K562 (cell line): Measurements from ENCODE around the gene TMTC4. TPM values are rescaled to one million over a fixed set of nuclear protein-coding genes. Genes with fewer than 3 reads are reported as not detected.

Source experiments
- ATAC-seq: fragments of 200-7000 bp; cut with Tn5 transposase; 3 replicates; pipeline ENCODE4 v1.9.1; 2020; ENCODE audit warnings: moderate library complexity
- BruUV-seq: library from RNA; stranded (reverse); fragments of 400-500 nt; replicated peaks from 2 replicates; lab custom pipeline; 2021; lab: Mats Ljungman, UMichigan
- CTCF ChIA-PET: fragments of 300-600 bp; formaldehyde crosslinking; extraction: SDS; loops from one replicate; lab custom pipeline; 2021; ENCODE audit warnings: low intra/inter-chr PET ratio; lab: Yijun Ruan, JAX
- POLR2A ChIA-PET: fragments of 300-600, 350-650 bp; sonication (Branson Sonifier 250); formaldehyde crosslinking; extraction: SDS; loops from one replicate; lab custom pipeline; 2021; ENCODE audit warnings: antibody characterized with exemption, inconsistent platforms; lab: Yijun Ruan, JAX
- DNase-seq, 4 experiments: peaks; one replicate each; pipeline versions ENCODE4 v3.0.0 to v3.0.0-alpha.2; 2011 to 2018; ENCODE audit warnings: low spot score in 3 of 4, mixed read lengths in 3 of 4; ENCODE audit errors: extremely low read depth in 1 of 4
- FAIRE-seq: peaks from 2 replicates; lab custom pipeline; 2011; peaks lifted over from hg19 to GRCh38; lab: Jason Lieb, UNC
- H2AFZ ChIP-seq: 2 replicates; pipeline ENCODE4 v1.6.0; 2011; ENCODE audit warnings: low read depth, low read length, control low read depth, inconsistent platforms
- H3K27ac ChIP-seq: fragments of 200-600 bp; 3 replicates; pipeline ENCODE4 v1.8.0; 2011; ENCODE audit warnings: low read depth, mild to moderate bottlenecking, control low read depth, inconsistent platforms, low read length, moderate library complexity, mixed read lengths; ENCODE audit errors: extremely low read depth
- H3K27me3 ChIP-seq, 2 experiments: fragments of 300-600 bp in 1 of 2; 2 replicates in 1 of 2; 3 replicates in 1 of 2; pipeline versions ENCODE4 v1.6.0 to v1.8.0; 2011; ENCODE audit warnings: inconsistent platforms in 2 of 2, low read length in 2 of 2, mild to moderate bottlenecking in 1 of 2, mixed read lengths in 1 of 2, moderate library complexity in 1 of 2; ENCODE audit not compliant: control insufficient read depth in 2 of 2, insufficient read depth in 2 of 2
- H3K36me3 ChIP-seq: fragments of 300-600 bp; 3 replicates; pipeline ENCODE4 v1.8.0; 2011; ENCODE audit warnings: mild to moderate bottlenecking, low read length, inconsistent platforms; ENCODE audit not compliant: control insufficient read depth, insufficient read depth
- H3K4me1 ChIP-seq, 2 experiments: fragments of 200-600 bp in 1 of 2; replicated peaks in 1 of 2; 2 replicates in 1 of 2; 3 replicates in 1 of 2; pipeline versions ENCODE4 v1.5.1 to v1.8.0; 2011; ENCODE audit warnings: inconsistent platforms in 2 of 2, low read length in 2 of 2, mild to moderate bottlenecking in 1 of 2, mixed read lengths in 1 of 2, moderate library complexity in 1 of 2; ENCODE audit not compliant: control insufficient read depth in 2 of 2, insufficient read depth in 2 of 2
- H3K4me2 ChIP-seq: 2 replicates; pipeline ENCODE4 v1.6.1; 2011; ENCODE audit warnings: low read length, control low read depth, inconsistent platforms, mixed read lengths; ENCODE audit not compliant: insufficient read depth
- H3K4me3 ChIP-seq: fragments of 200-600 bp; sonication (generic), shearing (Covaris generic); 2 replicates; pipeline ENCODE4 v1.5.1; 2016; ENCODE audit warnings: control low read depth, inconsistent platforms
- H3K79me2 ChIP-seq: fragments of 200-600 bp; 3 replicates; pipeline ENCODE4 v1.8.0; 2011; ENCODE audit warnings: low read length, inconsistent platforms; ENCODE audit not compliant: control insufficient read depth, insufficient read depth
- H3K9ac ChIP-seq, 2 experiments: 2 replicates each; pipeline versions ENCODE4 v1.6.0 to v1.6.1; 2011; ENCODE audit warnings: low read depth in 2 of 2, low read length in 2 of 2, control low read depth in 1 of 2, inconsistent platforms in 1 of 2, mild to moderate bottlenecking in 1 of 2, mixed read lengths in 1 of 2; ENCODE audit not compliant: insufficient read depth in 1 of 2
- H3K9me1 ChIP-seq: one replicate; pipeline ENCODE4 v1.6.0; 2011; ENCODE audit warnings: inconsistent platforms, mild to moderate bottlenecking, low read length, moderate library complexity; ENCODE audit not compliant: control insufficient read depth, insufficient read depth
- H3K9me3 ChIP-seq: replicated peaks from 2 replicates; pipeline ENCODE4 v1.5.1; 2011; ENCODE audit warnings: low read depth, low read length, inconsistent platforms; ENCODE audit not compliant: control insufficient read depth, insufficient read depth
- H4K20me1 ChIP-seq: replicated peaks from 2 replicates; pipeline ENCODE4 v1.6.1; 2011; ENCODE audit warnings: low read length, inconsistent platforms, mixed read lengths; ENCODE audit not compliant: control insufficient read depth, insufficient read depth
- C11orf30 ChIP-seq: fragments of 450-650 bp; IDR thresholded peaks from 2 replicates; pipeline ENCODE4 v1.6.1; 2016; ENCODE audit warnings: low read depth, mild to moderate bottlenecking
- MAFF ChIP-seq: IDR thresholded peaks from 2 replicates; pipeline ENCODE4 v1.6.1; 2012; ENCODE audit warnings: low read length, improper control_type of control experiment
- MAFG ChIP-seq: fragments of 450-650 bp; conservative IDR thresholded peaks from 2 replicates; pipeline ENCODE4 v1.6.1; 2016; ENCODE audit warnings: missing genetic modification characterization, missing compliant biosample characterization
- MAFK ChIP-seq: IDR thresholded peaks from 2 replicates; pipeline ENCODE4 v1.6.1; 2011; ENCODE audit warnings: low read length, improper control_type of control experiment
- RBM34 ChIP-seq: fragments of 200-400 bp; formaldehyde crosslinking; IDR thresholded peaks from 2 replicates; pipeline ENCODE4 v1.6.1; 2018; ENCODE audit warnings: low read length, borderline replicate concordance; ENCODE audit not compliant: insufficient read depth
- SUPT5H ChIP-seq: fragments of 450-650 bp; IDR thresholded peaks from 2 replicates; pipeline ENCODE4 v1.6.1; 2016
- ZNF316 ChIP-seq: fragments of 450-650 bp; IDR thresholded peaks from 2 replicates; pipeline ENCODE4 v1.6.1; 2016
- WGBS: fragments of 100-300 bp; shearing (Covaris generic); methylation state at CpG from one replicate; pipeline ENCODE4 v1.1.6; 2016; ENCODE audit warnings: low coverage, mixed read lengths; ENCODE audit not compliant: insufficient coverage; ENCODE audit errors: missing lambda C conversion rate; 5-methylcytosine and 5-hydroxymethylcytosine counted together
- in situ Hi-C: fragments of 300-500 bp; cut with MboI; formaldehyde crosslinking; loops from 4 replicates; pipeline ENCODE4 v1.15.0; 2018; ENCODE audit warnings: inconsistent platforms, mixed read lengths
- intact Hi-C: fragments of 100-400 bp; cut with micrococcal nuclease; formaldehyde crosslinking; loops from 2 replicates; pipeline ENCODE4 v1.14.2; 2022
- polyA plus RNA-seq, 8 experiments: library from polyadenylated mRNA; depleted of rRNA in 4 of 8; stranded (reverse) in 5 of 8; unstranded in 3 of 8; fragments of >200 nt; fragmentation: Nextera tagmentation in 2 of 8; fragmentation: Illumina TruSeq in 1 of 8; extraction: Ambion mirVana in 2 of 8; extraction: Trizol in 1 of 8; gene quantifications; 2 replicates each; pipeline versions ENCODE4 v1.2.1 to v1.2.3, GENCODE V29; 2011 to 2014; ENCODE audit warnings: inconsistent platforms in 1 of 8, missing spikeins in 1 of 8
- total RNA-seq, 7 experiments: library from RNA; depleted of rRNA in 6 of 7; stranded (reverse); fragments of >200 nt in 6 of 7; fragmentation: Illumina TruSeq in 2 of 7; extraction: Trizol in 2 of 7; gene quantifications; 2 replicates each; pipeline versions ENCODE4 v1.2.1 to v1.2.3, GENCODE V29; 2011 to 2021; ENCODE audit warnings: low replicate concordance in 1 of 7
- TF ChIP-seq, protein P1 (sequence below), 2 experiments: fragments of 450-650 bp; IDR thresholded peaks; 2 replicates each; pipeline ENCODE4 v1.6.1; 2016

Gene TMTC4
- total and polyA plus RNA-seq, 9 of the 15 experiments (the other 6 are each of a cell fraction or from before 2014, with no cell fraction given) = 3.5 to 16.7 (median 11.8) TPM

DNA sequence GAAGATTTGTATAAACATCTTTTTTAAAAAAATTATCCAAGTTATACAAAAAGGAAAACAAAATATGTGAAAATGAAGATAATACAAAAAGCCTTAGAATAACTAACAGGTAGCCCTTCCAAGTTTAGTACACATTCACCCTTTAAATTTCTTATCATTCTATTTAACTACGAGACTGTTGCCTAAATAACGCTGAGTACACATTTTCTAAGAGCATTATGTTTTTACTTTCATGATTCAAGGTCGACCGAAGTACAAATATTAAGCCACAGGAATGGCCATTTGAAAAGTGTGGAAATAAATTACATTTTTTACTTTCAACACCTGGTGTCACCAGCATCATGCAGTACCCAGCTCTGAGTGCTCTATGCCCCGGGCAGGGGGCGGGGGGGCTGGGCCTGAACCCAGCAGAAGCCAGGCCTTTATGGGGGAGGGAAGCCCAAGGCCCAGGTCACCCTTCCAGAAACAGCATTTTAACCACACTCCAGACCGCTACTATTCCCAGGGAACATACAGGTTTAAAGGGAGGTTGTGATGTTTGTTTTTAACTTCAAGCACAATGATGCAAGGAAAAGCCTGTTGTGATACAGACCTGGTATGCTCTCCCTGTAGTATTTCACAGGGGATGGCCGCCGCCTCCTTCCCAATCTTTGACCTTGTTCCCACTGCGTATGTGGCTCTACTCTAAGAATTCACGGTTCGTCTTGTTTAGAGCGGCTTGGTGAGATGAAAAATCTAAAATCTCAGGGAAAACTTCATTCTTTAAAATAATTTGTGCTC, 110.0 kb downstream of the TMTC4 start:
- Histone ChIP-seq H2AFZ (no peak overlapping the region), H3K9ac (no peak overlapping the region), H3K27me3 (peaks cover 3 to 40% of the 10 kb centered on the region in 2 experiments; a peak in 3 of 5 replicates), H3K9me1 (no peaks in the 10 kb centered on the region), H3K79me2 (no peaks in the 10 kb centered on the region), H3K36me3 (no peaks in the 10 kb centered on the region), H4K20me1 (no peaks in the 10 kb centered on the region), H3K9me3 (no peaks in the 10 kb centered on the region; the same call in 1 of the 2 replicates), H3K4me3 (no peak overlapping the region), H3K4me2 (no peak overlapping the region), H3K27ac (no peak overlapping the region), H3K4me1 (no peaks in the 10 kb centered on the region)
- ChIA-PET CTCF (no interaction called here), POLR2A (no interaction called here)
- no peak for DNase-seq
- no peak for FAIRE-seq
- TF ChIP-seq MAFK (0 out of 2 replicates have a peak, but pooled peaks have one; percentile 19), ZNF316 (peak; percentile 76), MAFG (tag) (peak; percentile 35; the same call in 1 of the 2 replicates), RBM34 (no peak), SUPT5H (no peak), C11orf30 (peak; percentile 50; the same call in 1 of the 2 replicates), MAFF (peak; percentile 53; the same call in 1 of the 2 replicates)
- TF ChIP-seq, protein P1, sequence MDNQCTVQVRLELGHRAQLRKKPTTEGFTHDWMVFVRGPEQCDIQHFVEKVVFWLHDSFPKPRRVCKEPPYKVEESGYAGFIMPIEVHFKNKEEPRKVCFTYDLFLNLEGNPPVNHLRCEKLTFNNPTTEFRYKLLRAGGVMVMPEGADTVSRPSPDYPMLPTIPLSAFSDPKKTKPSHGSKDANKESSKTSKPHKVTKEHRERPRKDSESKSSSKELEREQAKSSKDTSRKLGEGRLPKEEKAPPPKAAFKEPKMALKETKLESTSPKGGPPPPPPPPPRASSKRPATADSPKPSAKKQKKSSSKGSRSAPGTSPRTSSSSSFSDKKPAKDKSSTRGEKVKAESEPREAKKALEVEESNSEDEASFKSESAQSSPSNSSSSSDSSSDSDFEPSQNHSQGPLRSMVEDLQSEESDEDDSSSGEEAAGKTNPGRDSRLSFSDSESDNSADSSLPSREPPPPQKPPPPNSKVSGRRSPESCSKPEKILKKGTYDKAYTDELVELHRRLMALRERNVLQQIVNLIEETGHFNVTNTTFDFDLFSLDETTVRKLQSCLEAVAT (IDR thresholded peaks at IDR 0.05) = no peak
- no peak for ATAC-seq
- intact Hi-C loops = no loop called here
- 5% methylated on average over 12 of the region's 13 CpGs for WGBS
- BruUV-seq = no TSS peak
- in situ Hi-C loops = loop anchor here (25.0 kb wide), 1 partner anchor 548 kb away; no protein-coding TSS in a partner anchor
